Right lobe of liver (tissue), 6 donors: ENCODE results near the gene RASAL1. TPM values are rescaled to one million over a fixed set of nuclear protein-coding genes. Genes with fewer than 3 reads are reported as not detected.

Source experiments
- ATAC-seq, 4 donors: fragments of 200-7000 bp; cut with Tn5 transposase; one replicate each; pipeline ENCODE4 v1.9.1; 2020; ENCODE audit warnings: mild to moderate bottlenecking in 4 of 4, moderate library complexity in 4 of 4
- DNase-seq, 3 donors: peaks; one replicate each; pipeline ENCODE4 v3.0.0-alpha.2; 2020
- H3K27ac ChIP-seq, 3 donors: fragments of 200-600 bp; one replicate each; pipeline ENCODE4 v1.8.0; 2022
- H3K27me3 ChIP-seq, 2 donors: fragments of 200-600 bp; one replicate each; pipeline ENCODE4 v1.8.0; 2022
- H3K36me3 ChIP-seq, 4 donors: fragments of 200-600 bp; sonication (generic) in 1 of 4; one replicate each; pipeline versions ENCODE4 v1.5.1 to v1.8.0; 2017 to 2022; ENCODE audit warnings: control low read depth in 1 of 4
- H3K4me1 ChIP-seq, 4 donors: fragments of 200-600 bp; sonication (generic) in 1 of 4; one replicate each; pipeline versions ENCODE4 v1.5.1 to v1.8.0; 2017 to 2022; ENCODE audit warnings: control low read depth in 1 of 4
- H3K4me3 ChIP-seq, 3 donors: fragments of 200-600 bp; one replicate each; pipeline ENCODE4 v1.8.0; 2022
- H3K9me3 ChIP-seq, 4 donors: fragments of 200-600 bp; sonication (generic) in 1 of 4; one replicate each; pipeline versions ENCODE4 v1.5.1 to v1.8.0; 2017 to 2022; ENCODE audit warnings: control low read depth in 1 of 4
- CTCF ChIP-seq, 4 donors: fragments of 200-600 bp in 3 of 4; fragments of 450-650 bp in 1 of 4; IDR thresholded peaks; one replicate each; pipeline versions ENCODE4 v1.5.1 to v1.8.0; 2016 to 2022; ENCODE audit warnings: antibody characterized with exemption in 4 of 4, mild to moderate bottlenecking in 2 of 4
- POLR2A ChIP-seq: fragments of 450-650 bp; IDR thresholded peaks from one replicate; pipeline ENCODE4 v1.6.1; 2017; ENCODE audit warnings: antibody characterized with exemption, mild to moderate bottlenecking
- WGBS: methylation state at CpG from one replicate; pipeline ENCODE4 v1.1.6; 2018; ENCODE audit warnings: low coverage, low lambda C conversion rate; ENCODE audit not compliant: insufficient coverage; ENCODE audit errors: missing lambda C conversion rate; 5-methylcytosine and 5-hydroxymethylcytosine counted together
- intact Hi-C, 2 donors: fragments of 100-400 bp; cut with DNase I; formaldehyde crosslinking; loops; one replicate each; pipeline versions ENCODE4 v1.11.2 to v1.14.1; 2022
- total RNA-seq, 6 experiments: library from RNA; depleted of rRNA in 2 of 6; stranded (reverse); fragments of >200 nt in 2 of 6; fragmentation: NEBNext Ultra II Directional in 3 of 6; extraction: Animal tissue kit (Norgen Biotek cat#: 25700) in 3 of 6; gene quantifications; one replicate each; pipeline versions ENCODE4 v1.1.0 to v1.2.4, GENCODE V29; 2016 to 2023
- donor health status: DM: no; HTN: yes; CAD: no.
- donor health status: DM: no; HTN: no; CAD: no.
- donor health status: DM: no; HTN: no; CAD: no.
- donor health status: DM: no; HTN: yes; CAD: no.
- donor health status: DM: no; HTN: yes; CAD: no.

RASAL1 gene
- total RNA-seq, 6 experiments from 2014 or later: 0.10 to 0.24 (median 0.15) TPM; not detected in 2

GRCh38 chr12:113109872-113110599 is 25.5 kb downstream of the RASAL1 start:
- WGBS: 43% methylated on average over 6 of the region's 7 CpGs
- no peak for DNase-seq
- H3K27ac ChIP-seq: no peak overlapping the region
- no peaks in the 10 kb centered on the region for H3K36me3 ChIP-seq
- H3K27me3 ChIP-seq: no peaks in the 10 kb centered on the region
- no peak for ATAC-seq
- no peaks in the 10 kb centered on the region for H3K4me1 ChIP-seq
- no peaks in the 10 kb centered on the region for H3K9me3 ChIP-seq
- TF ChIP-seq POLR2A: no peak
- TF ChIP-seq CTCF (IDR thresholded peaks at IDR 0.05): no peak
- intact Hi-C loops: no loop called here
- no peak overlapping the region for H3K4me3 ChIP-seq

- DNase-seq: no peak
- WGBS: 93% methylated on average over 2 of the region's 5 CpGs
Observed at GRCh38 chr12:113109360-113109759, 26.2 kb downstream of the RASAL1 start.

GRCh38 chr12:113108308-113108707 is 27.3 kb downstream of the RASAL1 start:
- Histone ChIP-seq H3K27ac (no peak overlapping the region), H3K4me1 (no peaks in the 10 kb centered on the region), H3K4me3 (no peak overlapping the region), H3K36me3 (no peaks in the 10 kb centered on the region), H3K27me3 (no peaks in the 10 kb centered on the region), H3K9me3 (no peaks in the 10 kb centered on the region)
- intact Hi-C loops: no loop called here
- no peak for ATAC-seq
- no peak for TF ChIP-seq POLR2A
- TF ChIP-seq CTCF (IDR thresholded peaks at IDR 0.05): no peak
- WGBS: 95% methylated on average over 4 of the region's 4 CpGs
- no peak for DNase-seq

More at GRCh38 chr12:113109360-113109759, 26.2 kb downstream of the RASAL1 start:
- no peaks in the 10 kb centered on the region for H3K9me3 ChIP-seq
- no peaks in the 10 kb centered on the region for H3K36me3 ChIP-seq
- no peak for ATAC-seq
- TF ChIP-seq CTCF (IDR thresholded peaks at IDR 0.05) (no peak), POLR2A (no peak)
- no peak overlapping the region for H3K4me3 ChIP-seq
- H3K27ac ChIP-seq: no peak overlapping the region
- intact Hi-C loops: no loop called here
- H3K27me3 ChIP-seq: no peaks in the 10 kb centered on the region
- no peaks in the 10 kb centered on the region for H3K4me1 ChIP-seq

GRCh38 chr12:113106361-113106760 is 29.2 kb downstream of the RASAL1 start:
- Histone ChIP-seq H3K4me1 (no peaks in the 10 kb centered on the region), H3K36me3 (no peaks in the 10 kb centered on the region), H3K27me3 (no peaks in the 10 kb centered on the region), H3K4me3 (no peak overlapping the region), H3K9me3 (no peaks in the 10 kb centered on the region), H3K27ac (no peak overlapping the region)
- TF ChIP-seq POLR2A: no peak
- intact Hi-C loops: no loop called here
- 88% methylated on average over 1 of the region's 1 CpG for WGBS
- no peak for ATAC-seq
- no peak for DNase-seq

GRCh38 chr12:113105606-113106271 is 29.8 kb downstream of the RASAL1 start:
- no peak for TF ChIP-seq POLR2A
- DNase-seq: no peak
- intact Hi-C loops: no loop called here
- WGBS: 87% methylated on average over 4 of the region's 15 CpGs
- no peaks in the 10 kb centered on the region for H3K4me1 ChIP-seq
- H3K4me3 ChIP-seq: no peak overlapping the region
- no peaks in the 10 kb centered on the region for H3K36me3 ChIP-seq
- no peaks in the 10 kb centered on the region for H3K27me3 ChIP-seq
- no peaks in the 10 kb centered on the region for H3K9me3 ChIP-seq
- H3K27ac ChIP-seq: no peak overlapping the region
- no peak for ATAC-seq
